ENCODE measurements around the gene MTMR12.

The MTMR12 gene

GRCh38 chr5:32272746-32273145 is 40.0 kb downstream of the MTMR12 start:
- DNase-seq, result no peak

GRCh38 chr5:32270946-32271345 is 41.8 kb downstream of the MTMR12 start:
- no peak for DNase-seq

GRCh38 chr5:32270178-32270577 is 42.6 kb downstream of the MTMR12 start:
- DNase-seq, result no peak

- DNase-seq, result no peak
Measured at GRCh38 chr5:32265902-32266301, 46.8 kb downstream of the MTMR12 start.

- no peak for DNase-seq
Measured at GRCh38 chr5:32264957-32265572, 47.7 kb downstream of the MTMR12 start.

DNA sequence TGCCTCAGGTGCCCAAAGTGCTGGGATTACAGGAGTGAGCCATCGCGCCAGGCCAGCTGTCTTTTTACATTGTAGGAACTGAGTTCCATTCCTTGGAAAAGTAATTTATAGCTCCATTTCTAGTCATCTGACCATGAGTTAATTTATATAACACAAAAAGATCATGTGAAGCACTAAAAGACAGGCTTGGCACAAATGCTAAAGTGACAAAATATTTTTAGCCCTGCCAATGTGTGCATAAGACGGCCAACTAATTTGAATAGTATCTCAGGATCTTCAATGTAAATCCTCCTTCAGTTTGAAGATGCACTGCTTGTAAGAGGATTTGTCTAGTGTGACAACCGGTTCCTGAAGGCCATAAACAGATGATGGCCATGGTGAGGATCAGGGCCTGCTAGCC is 49.1 kb downstream of the MTMR12 start:
- no peak for DNase-seq

- DNase-seq, result no peak
Measured at GRCh38 chr5:32261198-32261597, 51.5 kb downstream of the MTMR12 start.

DNA sequence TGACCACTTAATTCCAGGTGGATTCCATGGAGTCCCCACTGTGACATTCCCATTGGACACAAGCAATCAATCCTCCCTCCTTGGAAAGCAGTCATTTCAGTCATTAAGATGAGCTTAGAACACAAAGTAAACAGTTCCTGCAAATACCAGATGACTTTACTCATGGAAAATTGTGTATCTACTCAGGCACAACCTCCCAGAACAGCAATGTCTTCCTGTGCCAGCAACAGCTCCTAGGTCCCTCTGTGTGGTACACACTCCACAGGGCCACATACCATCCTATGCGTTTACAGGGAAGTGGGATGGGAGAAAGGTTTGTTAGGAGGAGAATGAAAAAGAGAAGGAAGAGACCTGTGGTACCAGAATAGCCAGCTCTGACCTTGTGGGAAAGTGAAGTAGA is 53.7 kb downstream of the MTMR12 start:
- DNase-seq, result no peak

- no peak for DNase-seq
Measured at GRCh38 chr5:32258424-32258823, 54.3 kb downstream of the MTMR12 start.

GRCh38 chr5:32255540-32255900 is 57.2 kb downstream of the MTMR12 start:
- no peak for DNase-seq

DNA sequence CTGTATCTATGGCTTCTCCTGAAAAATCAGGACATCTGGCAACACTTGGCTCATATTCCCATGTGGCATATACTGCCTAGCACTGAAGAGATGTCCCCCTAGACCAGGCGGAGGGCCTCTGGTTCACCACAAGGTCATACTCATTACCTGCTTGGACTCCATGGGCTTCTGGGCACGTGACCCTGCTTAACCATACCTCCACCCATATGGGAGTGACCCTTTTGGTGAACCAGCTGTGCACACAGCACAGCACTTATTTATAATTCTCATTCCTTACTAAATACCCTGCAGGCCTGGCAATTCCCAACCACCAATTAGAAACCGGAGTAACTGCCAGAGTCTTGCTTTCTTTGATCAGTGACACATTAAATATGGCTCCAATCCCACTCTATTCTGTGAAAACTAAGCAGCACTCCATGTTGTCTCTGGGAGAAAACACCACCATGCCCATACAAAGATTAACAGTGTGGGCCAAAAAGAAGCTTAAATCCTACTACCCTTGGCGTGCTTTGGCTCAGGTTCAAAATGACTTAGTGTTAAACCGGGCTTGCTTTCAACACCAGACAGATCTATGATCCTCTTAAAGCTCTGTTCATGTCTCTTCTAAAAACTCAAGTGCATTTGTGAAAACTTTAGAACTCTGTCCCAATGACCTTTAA is 57.7 kb downstream of the MTMR12 start:
- no peak for DNase-seq

- DNase-seq, result no peak
Measured at GRCh38 chr5:32251871-32252458, 60.8 kb downstream of the MTMR12 start.

GRCh38 chr5:32249668-32250067 is 63.1 kb downstream of the MTMR12 start:
- no peak for DNase-seq

GRCh38 chr5:32245742-32246141 is 67.0 kb downstream of the MTMR12 start:
- DNase-seq, result no peak

DNA sequence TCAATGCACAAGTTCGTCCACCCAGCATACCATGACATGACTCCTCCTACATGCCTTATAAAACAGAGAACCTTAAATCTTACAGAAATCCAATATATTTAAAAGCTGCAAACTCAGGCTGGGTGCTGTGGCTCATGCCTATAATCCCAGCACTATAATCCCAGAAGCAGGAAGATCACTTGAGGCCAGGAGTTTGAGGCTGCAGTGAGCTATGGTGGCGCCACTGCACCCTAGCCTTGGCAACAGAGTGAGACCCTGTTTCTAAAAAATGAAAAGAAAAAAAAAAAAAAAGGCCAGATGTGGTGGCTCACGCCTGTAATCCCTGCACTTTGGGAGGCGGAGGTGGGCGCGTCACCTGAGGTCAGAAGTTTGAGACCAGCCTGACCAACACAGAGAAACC is 68.7 kb downstream of the MTMR12 start:
- DNase-seq, result no peak

DNA sequence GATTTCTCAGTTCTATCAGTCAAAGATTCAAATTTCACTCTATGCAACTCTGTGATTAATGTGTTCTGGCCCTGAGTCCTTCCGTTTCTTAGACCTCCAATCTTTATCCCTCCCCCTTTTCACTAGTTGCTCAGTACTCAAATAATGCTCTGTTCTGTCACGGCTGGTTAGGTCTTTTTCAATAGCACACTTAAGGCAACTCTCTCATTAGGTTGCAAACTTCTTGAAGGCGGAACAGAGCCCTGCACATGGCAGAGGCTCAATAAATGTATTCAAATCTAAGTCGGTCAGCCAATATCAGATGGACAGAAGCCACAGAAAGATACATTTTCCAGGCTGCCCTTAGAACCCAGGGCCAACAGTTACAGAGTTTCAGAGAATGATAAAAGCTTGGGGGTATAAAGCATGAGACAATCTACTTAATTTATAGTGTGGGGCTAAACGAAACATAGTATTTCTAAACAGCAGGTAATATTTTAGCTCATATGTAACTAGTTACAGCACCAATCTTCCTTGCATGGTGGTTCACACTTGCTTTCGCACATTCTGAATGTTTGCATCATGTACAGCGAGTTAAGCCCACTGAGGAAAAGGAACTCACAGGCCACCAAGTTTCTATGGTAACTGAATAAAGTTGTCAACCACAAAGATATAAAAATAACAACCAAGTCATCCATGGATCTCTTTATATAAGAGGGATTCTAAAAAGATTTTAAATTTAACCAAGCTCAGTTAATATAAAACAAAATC is 71.5 kb downstream of the MTMR12 start:
- peak; percentile 60 for DNase-seq

DNA sequence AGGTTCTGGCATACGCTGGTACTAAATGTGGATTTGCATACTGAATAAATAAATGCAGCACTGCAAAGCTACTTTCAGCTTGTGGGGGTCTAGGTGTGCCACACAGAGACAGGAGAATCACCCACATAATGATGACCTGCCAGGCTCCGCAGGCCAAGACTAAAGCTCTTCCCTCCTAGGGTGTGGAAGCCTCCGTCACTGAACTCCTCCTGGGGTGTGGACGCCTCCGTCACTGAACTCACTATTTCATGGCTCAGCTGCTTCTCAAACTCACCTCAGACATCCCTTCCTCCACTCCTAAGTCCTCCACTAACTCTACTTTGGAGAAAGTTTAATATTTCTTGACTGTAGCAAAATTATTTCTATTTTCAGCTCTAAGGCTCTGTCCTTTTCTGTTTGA is 73.4 kb downstream of the MTMR12 start:
- no peak for DNase-seq

GRCh38 chr5:32233696-32234447 is 78.9 kb downstream of the MTMR12 start:
- no peak for DNase-seq

DNA sequence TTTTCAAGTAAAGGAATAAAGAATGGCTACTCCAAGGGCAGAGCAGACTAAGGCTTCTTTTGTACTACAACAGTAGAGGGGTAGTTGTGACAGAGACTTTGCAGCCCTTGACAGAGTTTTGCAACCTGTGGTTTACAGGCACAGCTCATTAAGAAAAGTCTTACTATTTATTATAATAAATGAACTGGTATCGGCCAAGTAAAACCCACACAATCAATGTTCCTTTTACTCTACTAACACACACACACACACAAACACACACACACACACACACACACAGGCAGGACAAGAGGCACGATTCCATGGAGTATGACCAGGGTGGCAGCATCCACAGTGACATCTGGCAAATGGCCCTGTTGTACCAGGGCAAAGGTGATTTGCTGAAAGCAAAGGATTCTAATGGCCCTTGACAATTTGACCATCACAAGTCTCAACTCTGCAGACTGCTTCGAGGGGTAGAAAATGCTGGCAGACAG is 79.5 kb downstream of the MTMR12 start:
- DNase-seq, result no peak

GRCh38 chr5:32232441-32233219 is 80.1 kb downstream of the MTMR12 start:
- DNase-seq, result peak; percentile 79

- DNase-seq, result no peak
Measured at GRCh38 chr5:32231929-32232328, 80.8 kb downstream of the MTMR12 start.

DNA sequence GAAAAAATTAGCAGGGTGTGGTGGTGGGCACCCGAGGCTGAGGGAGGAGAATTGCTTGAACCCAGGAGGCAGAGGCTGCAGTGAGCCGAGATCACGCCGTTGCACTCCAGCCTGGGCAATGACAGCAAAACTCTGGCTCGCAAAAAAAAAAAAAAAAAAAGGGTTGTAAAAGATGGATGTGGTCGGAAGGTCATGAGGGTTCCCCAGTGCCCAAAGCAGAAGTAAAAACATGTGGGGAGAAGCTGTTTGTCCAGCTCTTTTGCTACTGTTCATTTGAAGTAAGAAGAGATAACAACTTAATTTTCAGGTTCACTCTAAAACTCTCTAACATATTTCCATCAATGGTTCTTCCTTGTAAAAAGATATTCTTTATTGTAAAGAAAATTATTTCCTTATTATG is 81.5 kb downstream of the MTMR12 start:
- DNase-seq, result no peak

Measured in CD4-positive, alpha-beta T cell treated with Interleukin-12 subunit alpha and Interleukin-12 subunit beta, for 1 hour (primary cell).